Panc1 (cell line): ENCODE results near the gene BMAL1. TPM values are rescaled to one million over a fixed set of nuclear protein-coding genes. Genes with fewer than 3 reads are reported as not detected.

Experiments used
- ATAC-seq: fragments of 200-7000 bp; cut with Tn5 transposase; 2 replicates; pipeline ENCODE4 v1.9.1; 2020; ENCODE audit warnings: mild to moderate bottlenecking, moderate library complexity
- Bru-seq: library from RNA; stranded (reverse); fragments of 400-500 nt; gene quantifications from one replicate; lab custom pipeline; 2021; lab: Mats Ljungman, UMichigan
- BruChase-seq, 2 experiments: library from RNA; stranded (reverse); fragments of 400-500 nt; gene quantifications; one replicate each; lab custom pipeline; 2021; lab: Mats Ljungman, UMichigan
- BruUV-seq: library from RNA; stranded (reverse); fragments of 400-500 nt; replicated peaks from 2 replicates; lab custom pipeline; 2021; lab: Mats Ljungman, UMichigan
- CTCF ChIA-PET: fragments of 300-600 bp; sonication (Branson Sonifier 250); formaldehyde crosslinking; loops from one replicate; lab custom pipeline; 2022; ENCODE audit warnings: antibody characterized with exemption; lab: Charles Lee
- POLR2A ChIA-PET: fragments of 300-600 bp; sonication (Branson Sonifier 250); formaldehyde crosslinking; loops from one replicate; lab custom pipeline; 2022; ENCODE audit warnings: antibody characterized with exemption; lab: Charles Lee
- DNase-seq: peaks from one replicate; pipeline ENCODE4 v3.0.0-alpha.2; 2010; ENCODE audit warnings: low read depth, low spot score
- H3K27ac ChIP-seq: 2 replicates; pipeline ENCODE4 v1.5.1; 2011; ENCODE audit warnings: mild to moderate bottlenecking, low read length, inconsistent platforms
- H3K27me3 ChIP-seq: fragments of 200-500 bp; sonication (Bioruptor generic); 2 replicates; pipeline ENCODE4 v1.6.0; 2014; ENCODE audit warnings: low read length, inconsistent platforms; ENCODE audit not compliant: control insufficient read depth, insufficient read depth
- H3K36me3 ChIP-seq: fragments of 200-500 bp; sonication (Bioruptor generic); 2 replicates; pipeline ENCODE4 v1.5.1; 2014; ENCODE audit warnings: inconsistent platforms, mild to moderate bottlenecking, low read length, moderate library complexity; ENCODE audit not compliant: control insufficient read depth, insufficient read depth
- H3K4me1 ChIP-seq: 2 replicates; pipeline ENCODE4 v1.5.1; 2011; ENCODE audit warnings: inconsistent platforms, mild to moderate bottlenecking, low read length, moderate library complexity; ENCODE audit not compliant: control insufficient read depth, insufficient read depth
- H3K4me3 ChIP-seq, 2 experiments: 2 replicates each; pipeline ENCODE4 v1.5.1; 2011 to 2012; ENCODE audit warnings: low read depth in 2 of 2, low read length in 2 of 2, mild to moderate bottlenecking in 2 of 2, inconsistent platforms in 1 of 2, moderate library complexity in 1 of 2
- H3K9me3 ChIP-seq: fragments of 200-500 bp; sonication (Bioruptor generic); 2 replicates; pipeline ENCODE4 v1.5.1; 2014; ENCODE audit warnings: low read depth, mild to moderate bottlenecking, inconsistent platforms, low read length, moderate library complexity; ENCODE audit not compliant: control insufficient read depth, insufficient read depth
- POLR2AphosphoS5 ChIP-seq: IDR thresholded peaks from 2 replicates; pipeline ENCODE4 v1.6.1; 2012; ENCODE audit warnings: mild to moderate bottlenecking, low read depth, low read length, moderate library complexity
- SIN3A ChIP-seq: IDR thresholded peaks from 2 replicates; pipeline ENCODE4 v1.6.1; 2012; ENCODE audit warnings: low read depth, mild to moderate bottlenecking, low read length, moderate library complexity, borderline replicate concordance; ENCODE audit not compliant: insufficient read depth
- TCF7L2 ChIP-seq: IDR thresholded peaks from 2 replicates; pipeline ENCODE4 v1.6.1; 2011; ENCODE audit warnings: mild to moderate bottlenecking, low read depth, low read length, inconsistent platforms
- in situ Hi-C: cut with HindIII; loops from 2 replicates; pipeline ENCODE4 v1.10.0; 2016; ENCODE audit warnings: low sequenced_read_pairs, low pct_unique_long_range_greater_than_20kb
- intact Hi-C: fragments of 100-400 bp; cut with micrococcal nuclease; formaldehyde crosslinking; loops from one replicate; pipeline ENCODE4 v1.10.0; 2022; ENCODE audit not compliant: unreplicated experiment
- long read RNA-seq: library from polyadenylated mRNA; unstranded; transcript quantifications from one replicate; pipeline ENCODE4 v2.0.0, GENCODE V29; 2021; ENCODE audit not compliant: unreplicated experiment
- polyA plus RNA-seq: library from polyadenylated mRNA; unstranded; fragments of >200 nt; gene quantifications from one replicate; pipeline ENCODE4 v1.2.1, GENCODE V29; 2012; ENCODE audit warnings: missing spikeins; ENCODE audit not compliant: insufficient read length
- total RNA-seq: library from RNA; stranded (reverse); gene quantifications from one replicate; pipeline ENCODE4 v1.2.1, GENCODE V29; 2021; ENCODE audit not compliant: unreplicated experiment
- TF ChIP-seq, protein P1 (sequence below), 2 experiments: IDR thresholded peaks; 2 replicates each; pipeline ENCODE4 v1.6.1; 2011 to 2012; ENCODE audit warnings: low read depth in 2 of 2, control low read depth in 1 of 2, low read length in 1 of 2, mild to moderate bottlenecking in 1 of 2, moderate library complexity in 1 of 2; ENCODE audit not compliant: insufficient read depth in 1 of 2
- TF ChIP-seq, protein P2 (sequence below): fragments of 450-650 bp; IDR thresholded peaks from 2 replicates; pipeline ENCODE4 v1.5.1; 2017; ENCODE audit warnings: mild to moderate bottlenecking

Gene BMAL1
- total RNA-seq = 9.3 TPM
- 3.7 TPM for polyA plus RNA-seq
- Bru-seq, nascent RNA = percentile 50 among the genes with signal in this experiment
- percentile 41 among the genes with signal in this experiment for BruChase-seq, experiment 1, labeled RNA remaining after a 2-hour chase
- BruChase-seq, experiment 2, labeled RNA remaining after a 6-hour chase = percentile 42 among the genes with signal in this experiment
- long read RNA-seq, partial matches to known transcripts = 4 of 20 reads
- long read RNA-seq, other reads (novel, unspliced or antisense) = 12 of 20 reads

DNA sequence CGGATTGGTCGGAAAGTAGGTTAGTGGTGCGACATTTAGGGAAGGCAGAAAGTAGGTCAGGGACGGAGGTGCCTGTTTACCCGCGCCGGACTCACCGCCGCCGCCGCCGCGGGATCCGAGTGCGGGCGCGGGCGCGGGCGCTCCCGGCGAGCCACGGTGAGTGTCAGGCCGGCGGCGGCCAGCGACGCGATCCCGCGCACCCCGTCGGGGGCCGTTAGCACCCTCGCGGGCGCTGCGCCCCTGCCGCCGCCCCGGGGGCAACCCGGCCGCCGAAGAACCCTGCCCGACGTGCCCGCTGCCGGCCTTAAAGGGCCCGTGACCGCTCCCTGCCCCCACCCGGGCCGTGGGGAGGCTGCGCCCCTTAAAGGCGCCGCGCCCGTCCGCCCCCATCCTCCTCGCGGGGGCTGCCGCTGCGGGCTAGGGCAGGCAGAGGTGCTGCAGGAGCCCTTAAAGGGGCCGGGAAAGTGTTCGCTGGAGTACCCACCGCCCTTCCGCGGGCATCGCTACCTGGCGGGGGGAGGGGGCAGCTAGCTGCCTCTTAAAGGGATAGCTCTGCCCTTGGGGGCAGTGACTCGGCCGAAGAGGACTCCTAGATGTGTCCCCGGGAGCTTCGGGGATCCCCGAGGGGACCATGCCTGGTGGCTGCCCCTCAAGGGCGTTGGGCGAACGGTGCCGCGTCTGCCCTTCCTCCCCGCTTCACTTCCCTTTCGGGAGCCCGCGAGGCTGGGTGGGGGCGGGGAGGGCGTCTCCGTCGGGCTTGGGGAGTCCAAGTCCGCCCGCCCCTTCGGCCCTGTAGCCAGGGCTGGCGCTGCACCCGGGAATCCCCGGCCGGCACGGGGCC, at the start of gene BMAL1:
BMAL1 (plus strand) TSS at position 23 of the 841 bp plus-strand sequence. CDS start 76,519 bp downstream, outside the sequence.
- 0 out of 2 replicates have a peak within 1 kb of the TSS, but pooled peaks have one; percentile 71 for H3K27ac ChIP-seq
- TF ChIP-seq SIN3A = no peak
- TF ChIP-seq POLR2AphosphoS5 = no peak
- TF ChIP-seq, protein P1, sequence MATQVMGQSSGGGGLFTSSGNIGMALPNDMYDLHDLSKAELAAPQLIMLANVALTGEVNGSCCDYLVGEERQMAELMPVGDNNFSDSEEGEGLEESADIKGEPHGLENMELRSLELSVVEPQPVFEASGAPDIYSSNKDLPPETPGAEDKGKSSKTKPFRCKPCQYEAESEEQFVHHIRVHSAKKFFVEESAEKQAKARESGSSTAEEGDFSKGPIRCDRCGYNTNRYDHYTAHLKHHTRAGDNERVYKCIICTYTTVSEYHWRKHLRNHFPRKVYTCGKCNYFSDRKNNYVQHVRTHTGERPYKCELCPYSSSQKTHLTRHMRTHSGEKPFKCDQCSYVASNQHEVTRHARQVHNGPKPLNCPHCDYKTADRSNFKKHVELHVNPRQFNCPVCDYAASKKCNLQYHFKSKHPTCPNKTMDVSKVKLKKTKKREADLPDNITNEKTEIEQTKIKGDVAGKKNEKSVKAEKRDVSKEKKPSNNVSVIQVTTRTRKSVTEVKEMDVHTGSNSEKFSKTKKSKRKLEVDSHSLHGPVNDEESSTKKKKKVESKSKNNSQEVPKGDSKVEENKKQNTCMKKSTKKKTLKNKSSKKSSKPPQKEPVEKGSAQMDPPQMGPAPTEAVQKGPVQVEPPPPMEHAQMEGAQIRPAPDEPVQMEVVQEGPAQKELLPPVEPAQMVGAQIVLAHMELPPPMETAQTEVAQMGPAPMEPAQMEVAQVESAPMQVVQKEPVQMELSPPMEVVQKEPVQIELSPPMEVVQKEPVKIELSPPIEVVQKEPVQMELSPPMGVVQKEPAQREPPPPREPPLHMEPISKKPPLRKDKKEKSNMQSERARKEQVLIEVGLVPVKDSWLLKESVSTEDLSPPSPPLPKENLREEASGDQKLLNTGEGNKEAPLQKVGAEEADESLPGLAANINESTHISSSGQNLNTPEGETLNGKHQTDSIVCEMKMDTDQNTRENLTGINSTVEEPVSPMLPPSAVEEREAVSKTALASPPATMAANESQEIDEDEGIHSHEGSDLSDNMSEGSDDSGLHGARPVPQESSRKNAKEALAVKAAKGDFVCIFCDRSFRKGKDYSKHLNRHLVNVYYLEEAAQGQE (IDR thresholded peaks at IDR 0.05; ENCODE audit: insufficient read depth in 1 of 2, low read depth in 2 of 2, low read length in 1 of 2) = no peak
- TF ChIP-seq, protein P2, sequence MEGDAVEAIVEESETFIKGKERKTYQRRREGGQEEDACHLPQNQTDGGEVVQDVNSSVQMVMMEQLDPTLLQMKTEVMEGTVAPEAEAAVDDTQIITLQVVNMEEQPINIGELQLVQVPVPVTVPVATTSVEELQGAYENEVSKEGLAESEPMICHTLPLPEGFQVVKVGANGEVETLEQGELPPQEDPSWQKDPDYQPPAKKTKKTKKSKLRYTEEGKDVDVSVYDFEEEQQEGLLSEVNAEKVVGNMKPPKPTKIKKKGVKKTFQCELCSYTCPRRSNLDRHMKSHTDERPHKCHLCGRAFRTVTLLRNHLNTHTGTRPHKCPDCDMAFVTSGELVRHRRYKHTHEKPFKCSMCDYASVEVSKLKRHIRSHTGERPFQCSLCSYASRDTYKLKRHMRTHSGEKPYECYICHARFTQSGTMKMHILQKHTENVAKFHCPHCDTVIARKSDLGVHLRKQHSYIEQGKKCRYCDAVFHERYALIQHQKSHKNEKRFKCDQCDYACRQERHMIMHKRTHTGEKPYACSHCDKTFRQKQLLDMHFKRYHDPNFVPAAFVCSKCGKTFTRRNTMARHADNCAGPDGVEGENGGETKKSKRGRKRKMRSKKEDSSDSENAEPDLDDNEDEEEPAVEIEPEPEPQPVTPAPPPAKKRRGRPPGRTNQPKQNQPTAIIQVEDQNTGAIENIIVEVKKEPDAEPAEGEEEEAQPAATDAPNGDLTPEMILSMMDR = no peak
- TF ChIP-seq TCF7L2 = no peak
- in situ Hi-C loops = no loop called here

DNA sequence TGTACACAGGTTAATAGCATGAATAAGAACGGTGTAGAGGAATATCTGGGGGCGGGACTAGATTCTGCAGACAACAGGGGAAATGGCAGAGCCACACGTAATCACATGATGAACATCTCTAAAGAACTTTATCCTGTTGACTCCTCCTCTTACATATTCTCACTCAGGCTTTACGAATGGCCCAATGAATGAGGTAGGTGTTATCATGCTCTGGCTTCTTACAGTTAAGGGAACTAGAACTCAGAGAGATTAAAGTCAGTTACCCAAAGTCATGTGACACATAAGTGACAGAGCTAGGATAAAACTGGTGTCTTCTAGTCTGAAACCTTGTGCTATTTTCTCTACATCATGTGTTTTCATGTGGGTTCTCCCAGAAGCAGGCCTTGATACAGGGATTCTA, 49.0 kb upstream of the BMAL1 start:
- BruUV-seq = no TSS peak
- intact Hi-C loops (no loop called here), in situ Hi-C loops (no loop called here)
- Histone ChIP-seq H3K36me3 (no peaks in the 10 kb centered on the region), H3K4me1 (no peaks in the 10 kb centered on the region), H3K9me3 (no peaks in the 10 kb centered on the region), H3K27me3 (peaks cover 3% of the 10 kb centered on the region; the same call in 1 of the 2 replicates), H3K27ac (no peak overlapping the region), H3K4me3 (no peak overlapping the region)
- no peak for TF ChIP-seq POLR2AphosphoS5
- CTCF ChIA-PET = no interaction called here
- no peak for ATAC-seq
- POLR2A ChIA-PET = interaction anchor here (0.5 kb wide), 1 partner anchor 55 kb away, joined by 4 read pairs; no protein-coding TSS in a partner anchor
- DNase-seq = no peak

More for the DNA sequence above, at the start of gene BMAL1:
- peak; percentile 28 for ATAC-seq
- H3K36me3 ChIP-seq = no peaks in the 10 kb centered on the region; the same call in 1 of the 2 replicates
- DNase-seq = no peak
- peaks cover 5% of the 10 kb centered on the region for H3K4me1 ChIP-seq
- peaks cover 45% of the 10 kb centered on the region for H3K27me3 ChIP-seq
- no peaks in the 10 kb centered on the region for H3K9me3 ChIP-seq
- peak within 1 kb of the TSS; percentile 80 to 94 for H3K4me3 ChIP-seq
- ChIA-PET POLR2A (no interaction called here), CTCF (no interaction called here)
- no TSS peak for BruUV-seq
- intact Hi-C loops = no loop called here
